ENCODE measurements around the gene SOX9. TPM values are rescaled to one million over a fixed set of nuclear protein-coding genes. Genes with fewer than 3 reads are reported as not detected.

Gene SOX9
- total RNA-seq, 4 donors from 2014 or later: 0.31 to 1.0 (median 0.56) TPM

DNA sequence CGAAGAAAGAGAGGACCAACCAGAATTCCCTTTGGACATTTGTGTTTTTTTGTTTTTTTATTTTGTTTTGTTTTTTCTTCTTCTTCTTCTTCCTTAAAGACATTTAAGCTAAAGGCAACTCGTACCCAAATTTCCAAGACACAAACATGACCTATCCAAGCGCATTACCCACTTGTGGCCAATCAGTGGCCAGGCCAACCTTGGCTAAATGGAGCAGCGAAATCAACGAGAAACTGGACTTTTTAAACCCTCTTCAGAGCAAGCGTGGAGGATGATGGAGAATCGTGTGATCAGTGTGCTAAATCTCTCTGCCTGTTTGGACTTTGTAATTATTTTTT is 3.6 kb downstream of the SOX9 start:
- no peak overlapping the region for H3K27ac ChIP-seq
- no peak overlapping the region for H3K4me3 ChIP-seq
- in situ Hi-C loops (cut with MboI; ENCODE audit: low sequenced_read_pairs in 4 of 4) (no loop called here), intact Hi-C loops (cut with DNase I; ENCODE audit: low total_unique reads) (no loop called here)
- no peaks in the 10 kb centered on the region for H3K36me3 ChIP-seq
- H3K27me3 ChIP-seq: peaks cover 0 to 6% (median 4%) of the 10 kb centered on the region in 3 donors
- ATAC-seq: no peak
- DNase-seq: no peak
- no peaks in the 10 kb centered on the region for H3K9me3 ChIP-seq
- TF ChIP-seq, protein P1, sequence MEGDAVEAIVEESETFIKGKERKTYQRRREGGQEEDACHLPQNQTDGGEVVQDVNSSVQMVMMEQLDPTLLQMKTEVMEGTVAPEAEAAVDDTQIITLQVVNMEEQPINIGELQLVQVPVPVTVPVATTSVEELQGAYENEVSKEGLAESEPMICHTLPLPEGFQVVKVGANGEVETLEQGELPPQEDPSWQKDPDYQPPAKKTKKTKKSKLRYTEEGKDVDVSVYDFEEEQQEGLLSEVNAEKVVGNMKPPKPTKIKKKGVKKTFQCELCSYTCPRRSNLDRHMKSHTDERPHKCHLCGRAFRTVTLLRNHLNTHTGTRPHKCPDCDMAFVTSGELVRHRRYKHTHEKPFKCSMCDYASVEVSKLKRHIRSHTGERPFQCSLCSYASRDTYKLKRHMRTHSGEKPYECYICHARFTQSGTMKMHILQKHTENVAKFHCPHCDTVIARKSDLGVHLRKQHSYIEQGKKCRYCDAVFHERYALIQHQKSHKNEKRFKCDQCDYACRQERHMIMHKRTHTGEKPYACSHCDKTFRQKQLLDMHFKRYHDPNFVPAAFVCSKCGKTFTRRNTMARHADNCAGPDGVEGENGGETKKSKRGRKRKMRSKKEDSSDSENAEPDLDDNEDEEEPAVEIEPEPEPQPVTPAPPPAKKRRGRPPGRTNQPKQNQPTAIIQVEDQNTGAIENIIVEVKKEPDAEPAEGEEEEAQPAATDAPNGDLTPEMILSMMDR (IDR thresholded peaks at IDR 0.05 in 4 of 5, conservative IDR thresholded peaks at IDR 0.05 in 1 of 5): no peak
- no peak for TF ChIP-seq POLR2A (IDR thresholded peaks at IDR 0.05)
- peaks cover 10 to 16% of the 10 kb centered on the region in 2 donors for H3K4me1 ChIP-seq

DNA sequence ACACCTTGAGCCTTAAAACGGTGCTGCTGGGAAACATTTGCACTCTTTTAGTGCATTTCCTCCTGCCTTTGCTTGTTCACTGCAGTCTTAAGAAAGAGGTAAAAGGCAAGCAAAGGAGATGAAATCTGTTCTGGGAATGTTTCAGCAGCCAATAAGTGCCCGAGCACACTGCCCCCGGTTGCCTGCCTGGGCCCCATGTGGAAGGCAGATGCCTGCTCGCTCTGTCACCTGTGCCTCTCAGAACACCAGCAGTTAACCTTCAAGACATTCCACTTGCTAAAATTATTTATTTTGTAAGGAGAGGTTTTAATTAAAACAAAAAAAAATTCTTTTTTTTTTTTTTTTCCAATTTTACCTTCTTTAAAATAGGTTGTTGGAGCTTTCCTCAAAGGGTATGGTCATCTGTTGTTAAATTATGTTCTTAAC is 4.4 kb downstream of the SOX9 start:
- in situ Hi-C loops (cut with MboI; ENCODE audit: low sequenced_read_pairs in 4 of 4) (no loop called here), intact Hi-C loops (cut with DNase I; ENCODE audit: low total_unique reads) (no loop called here)
- no peak overlapping the region for H3K27ac ChIP-seq
- no peaks in the 10 kb centered on the region for H3K36me3 ChIP-seq
- peaks cover 0 to 6% (median 4%) of the 10 kb centered on the region in 3 donors for H3K27me3 ChIP-seq
- H3K4me3 ChIP-seq: no peak overlapping the region
- H3K9me3 ChIP-seq: no peaks in the 10 kb centered on the region
- no peak for DNase-seq
- H3K4me1 ChIP-seq: peaks cover 6 to 13% of the 10 kb centered on the region in 2 donors
- no peak for ATAC-seq
- TF ChIP-seq, protein P1 (IDR thresholded peaks at IDR 0.05 in 4 of 5, conservative IDR thresholded peaks at IDR 0.05 in 1 of 5): no peak
- no peak for TF ChIP-seq POLR2A (IDR thresholded peaks at IDR 0.05)

DNA sequence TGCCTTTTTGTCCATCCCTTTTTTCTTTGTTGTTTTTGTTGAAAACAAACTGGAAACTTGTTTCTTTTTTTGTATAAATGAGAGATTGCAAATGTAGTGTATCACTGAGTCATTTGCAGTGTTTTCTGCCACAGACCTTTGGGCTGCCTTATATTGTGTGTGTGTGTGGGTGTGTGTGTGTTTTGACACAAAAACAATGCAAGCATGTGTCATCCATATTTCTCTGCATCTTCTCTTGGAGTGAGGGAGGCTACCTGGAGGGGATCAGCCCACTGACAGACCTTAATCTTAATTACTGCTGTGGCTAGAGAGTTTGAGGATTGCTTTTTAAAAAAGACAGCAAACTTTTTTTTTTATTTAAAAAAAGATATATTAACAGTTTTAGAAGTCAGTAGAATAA is 4.9 kb downstream of the SOX9 start:
- DNase-seq: no peak
- H3K36me3 ChIP-seq: no peaks in the 10 kb centered on the region
- TF ChIP-seq, protein P1 (IDR thresholded peaks at IDR 0.05 in 4 of 5, conservative IDR thresholded peaks at IDR 0.05 in 1 of 5): no peak
- TF ChIP-seq POLR2A (IDR thresholded peaks at IDR 0.05): no peak
- in situ Hi-C loops (cut with MboI; ENCODE audit: low sequenced_read_pairs in 4 of 4) (no loop called here), intact Hi-C loops (cut with DNase I; ENCODE audit: low total_unique reads) (no loop called here)
- H3K27ac ChIP-seq: peak overlapping the region in 1 of 4 donors; percentile 54
- no peaks in the 10 kb centered on the region for H3K9me3 ChIP-seq
- peaks cover 6 to 13% of the 10 kb centered on the region in 2 donors for H3K4me1 ChIP-seq
- ATAC-seq: no peak
- peaks cover 0 to 6% (median 4%) of the 10 kb centered on the region in 3 donors for H3K27me3 ChIP-seq
- no peak overlapping the region for H3K4me3 ChIP-seq

DNA sequence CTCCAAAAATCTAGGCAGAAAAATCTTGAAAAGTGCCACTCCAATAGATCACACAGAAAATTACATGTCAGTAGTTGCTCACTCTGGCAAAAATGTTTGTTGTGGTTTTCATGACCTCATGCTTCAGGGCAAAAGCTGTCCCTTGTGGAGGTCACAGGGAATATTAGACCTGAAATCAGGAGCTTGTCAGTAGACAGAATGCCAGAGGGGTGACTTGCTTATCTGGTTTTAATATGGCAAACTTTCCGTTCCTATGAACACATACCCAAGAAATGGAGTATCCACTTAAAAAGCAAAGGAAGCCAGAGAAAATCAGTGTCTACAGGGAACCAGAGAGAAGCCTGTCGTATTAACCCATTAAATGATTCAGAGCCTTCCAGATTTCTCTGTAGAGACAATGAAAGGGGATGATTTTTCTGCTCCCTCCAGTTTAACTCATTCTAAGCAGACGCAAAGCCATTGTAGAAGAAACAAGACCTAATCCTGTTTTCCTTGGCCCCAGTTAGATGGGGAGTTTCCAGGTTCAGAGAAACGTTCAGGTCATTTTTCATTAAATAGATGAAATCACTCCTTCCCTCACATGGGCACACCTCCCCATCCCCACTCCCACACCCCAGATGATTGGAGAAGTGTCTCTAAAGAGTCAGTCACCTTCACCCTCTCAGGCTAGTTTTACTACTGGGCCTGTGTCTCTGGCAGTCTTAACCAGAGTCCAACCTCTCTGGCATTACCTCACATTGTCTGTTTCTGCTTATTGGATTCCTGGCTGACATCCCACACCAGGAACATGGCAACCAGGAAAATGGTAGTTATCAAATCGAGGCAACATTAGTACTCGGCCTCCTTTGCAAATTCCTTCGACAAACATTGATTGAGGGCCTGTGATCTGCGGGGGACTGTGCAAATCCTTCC is 6.0 kb downstream of the SOX9 start:
- Histone ChIP-seq H3K4me1 (peaks cover 6 to 11% of the 10 kb centered on the region in 2 donors), H3K4me3 (no peak overlapping the region), H3K27ac (peak overlapping the region in 3 of 4 donors; percentile 17 to 54 (median 28)), H3K9me3 (no peaks in the 10 kb centered on the region), H3K36me3 (no peaks in the 10 kb centered on the region), H3K27me3 (peaks cover 0 to 7% (median 6%) of the 10 kb centered on the region in 3 donors)
- ATAC-seq (peak in 1 of 2 donors; percentile 58), DNase-seq (no peak)
- in situ Hi-C loops (cut with MboI; ENCODE audit: low sequenced_read_pairs in 4 of 4) (no loop called here), intact Hi-C loops (cut with DNase I; ENCODE audit: low total_unique reads) (no loop called here)
- TF ChIP-seq, protein P1 (IDR thresholded peaks at IDR 0.05 in 4 of 5, conservative IDR thresholded peaks at IDR 0.05 in 1 of 5): no peak
- TF ChIP-seq POLR2A (IDR thresholded peaks at IDR 0.05): no peak
